ENCODE data around the gene FPGT. TPM values are rescaled to one million over a fixed set of nuclear protein-coding genes. Genes with fewer than 3 reads are reported as not detected.

The FPGT gene
- total and polyA plus RNA-seq, 2 experiments from 2014 or later = 9.1 to 17.5 TPM

- Histone ChIP-seq H3K79me2 (peaks cover 3% of the 10 kb centered on the region), H3K27ac (no peak overlapping the region), H3K27me3 (no peaks in the 10 kb centered on the region), H3K36me3 (replicated peaks; ENCODE audit: insufficient read depth, low read depth) (no peaks in the 10 kb centered on the region), H2AFZ (no peak overlapping the region), H3K9me2 (replicated peaks; ENCODE audit: insufficient read depth) (no peaks in the 10 kb centered on the region), H3K9me3 (ENCODE audit: low read depth) (no peaks in the 10 kb centered on the region), H3K4me2 (no peak overlapping the region), H3K4me3 (no peak overlapping the region), H3K4me1 (ENCODE audit: insufficient read depth) (no peaks in the 10 kb centered on the region), H4K20me1 (ENCODE audit: insufficient read depth, poor library complexity, severe bottlenecking) (no peaks in the 10 kb centered on the region)
- no peak for DNase-seq (ENCODE audit: low spot score)
- no peak for TF ChIP-seq EZH2phosphoT487 (IDR thresholded peaks at IDR 0.05; ENCODE audit: low read depth, severe bottlenecking, unreplicated experiment)
- no peak for TF ChIP-seq CTCF (IDR thresholded peaks at IDR 0.05; ENCODE audit: poor library complexity)
- no peak for TF ChIP-seq EZH2 (IDR thresholded peaks at IDR 0.05; ENCODE audit: borderline replicate concordance)
Measured at GRCh38 chr1:74195339-74195738, 2.7 kb upstream of the FPGT start.

- Histone ChIP-seq H3K9me3 (ENCODE audit: low read depth) (no peaks in the 10 kb centered on the region), H3K27ac (peak overlapping the region; percentile 64), H3K79me2 (peaks cover 3% of the 10 kb centered on the region), H3K9me2 (replicated peaks; ENCODE audit: insufficient read depth) (no peaks in the 10 kb centered on the region), H3K4me3 (peak overlapping the region; percentile 32), H3K27me3 (no peaks in the 10 kb centered on the region), H3K4me2 (peak overlapping the region; percentile 73), H3K4me1 (ENCODE audit: insufficient read depth) (no peaks in the 10 kb centered on the region), H4K20me1 (ENCODE audit: insufficient read depth, poor library complexity, severe bottlenecking) (no peaks in the 10 kb centered on the region), H3K36me3 (replicated peaks; ENCODE audit: insufficient read depth, low read depth) (no peaks in the 10 kb centered on the region), H2AFZ (peak overlapping the region; percentile 72)
- TF ChIP-seq CTCF (IDR thresholded peaks at IDR 0.05; ENCODE audit: poor library complexity) = no peak
- no peak for TF ChIP-seq EZH2 (IDR thresholded peaks at IDR 0.05; ENCODE audit: borderline replicate concordance)
- TF ChIP-seq EZH2phosphoT487 (IDR thresholded peaks at IDR 0.05; ENCODE audit: low read depth, severe bottlenecking, unreplicated experiment) = no peak
- DNase-seq (ENCODE audit: low spot score) = no peak
- 97% methylated on average over 5 of the region's 5 CpGs for WGBS (ENCODE audit: low lambda C conversion rate, missing lambda C conversion rate)
Measured at GRCh38 chr1:74197255-74197654, 787 bp upstream of the FPGT start.

GRCh38 chr1:74199504-74199903, 1.5 kb downstream of the FPGT start:
- no peak for TF ChIP-seq EZH2 (IDR thresholded peaks at IDR 0.05; ENCODE audit: borderline replicate concordance)
- TF ChIP-seq EZH2phosphoT487 (IDR thresholded peaks at IDR 0.05; ENCODE audit: low read depth, severe bottlenecking, unreplicated experiment) = no peak
- TF ChIP-seq CTCF (IDR thresholded peaks at IDR 0.05; ENCODE audit: poor library complexity) = no peak
- WGBS (ENCODE audit: low lambda C conversion rate, missing lambda C conversion rate) = 88% methylated on average over 5 of the region's 5 CpGs
- Histone ChIP-seq H3K27ac (no peak overlapping the region), H2AFZ (no peak overlapping the region), H3K9me2 (replicated peaks; ENCODE audit: insufficient read depth) (no peaks in the 10 kb centered on the region), H3K36me3 (replicated peaks; ENCODE audit: insufficient read depth, low read depth) (no peaks in the 10 kb centered on the region), H3K4me1 (ENCODE audit: insufficient read depth) (no peaks in the 10 kb centered on the region), H3K4me3 (no peak overlapping the region), H3K4me2 (peak overlapping the region; percentile 67), H3K79me2 (peaks cover 3% of the 10 kb centered on the region), H3K9me3 (ENCODE audit: low read depth) (no peaks in the 10 kb centered on the region), H3K27me3 (no peaks in the 10 kb centered on the region), H4K20me1 (ENCODE audit: insufficient read depth, poor library complexity, severe bottlenecking) (no peaks in the 10 kb centered on the region)
- no peak for DNase-seq (ENCODE audit: low spot score)

- H3K79me2 ChIP-seq = no peaks in the 10 kb centered on the region
- TF ChIP-seq CTCF (IDR thresholded peaks at IDR 0.05; ENCODE audit: poor library complexity) (no peak), EZH2 (IDR thresholded peaks at IDR 0.05; ENCODE audit: borderline replicate concordance) (no peak), EZH2phosphoT487 (IDR thresholded peaks at IDR 0.05; ENCODE audit: low read depth, severe bottlenecking, unreplicated experiment) (no peak)
- no peaks in the 10 kb centered on the region for H3K36me3 ChIP-seq (replicated peaks; ENCODE audit: insufficient read depth, low read depth)
- 58% methylated on average over 2 of the region's 2 CpGs for WGBS (ENCODE audit: low lambda C conversion rate, missing lambda C conversion rate)
- no peak overlapping the region for H3K27ac ChIP-seq
- no peaks in the 10 kb centered on the region for H3K9me3 ChIP-seq (ENCODE audit: low read depth)
- no peak overlapping the region for H3K4me2 ChIP-seq
- H3K9me2 ChIP-seq (replicated peaks; ENCODE audit: insufficient read depth) = no peaks in the 10 kb centered on the region
- H2AFZ ChIP-seq = no peak overlapping the region
- no peak for DNase-seq (ENCODE audit: low spot score)
- no peak overlapping the region for H3K4me3 ChIP-seq
- H4K20me1 ChIP-seq (ENCODE audit: insufficient read depth, poor library complexity, severe bottlenecking) = no peaks in the 10 kb centered on the region
- no peaks in the 10 kb centered on the region for H3K27me3 ChIP-seq
- no peaks in the 10 kb centered on the region for H3K4me1 ChIP-seq (ENCODE audit: insufficient read depth)
Measured at GRCh38 chr1:74205266-74205665, 7.2 kb downstream of the FPGT start.
